Activated naive CD4-positive, alpha-beta T cell treated with anti-CD3 and anti-CD28 coated beads for 36 hours (primary cell): ENCODE results near the gene DBP. TPM values are rescaled to one million over a fixed set of nuclear protein-coding genes. Genes with fewer than 3 reads are reported as not detected.
"Not testable (repeated sequence)": the region's sequence is repeated elsewhere in the genome, so short reads cannot be mapped to it uniquely, and the experiment has no call there.

ENCODE experiments used
- CTCF ChIA-PET: fragments of 350-600 bp; sonication (Branson Sonifier 250); formaldehyde crosslinking; loops from one replicate; lab custom pipeline; 2021; ENCODE audit warnings: antibody characterized with exemption; lab: Charles Lee
- DNase-seq: peaks from one replicate; pipeline ENCODE4 v3.0.0-alpha.2; 2020
- H3K27ac Mint-ChIP-seq: one replicate; pipeline ENCODE4 v1.8.0; 2021; ENCODE audit warnings: mild to moderate bottlenecking, mixed read lengths
- H3K27me3 Mint-ChIP-seq: one replicate; pipeline ENCODE4 v1.8.0; 2021; ENCODE audit warnings: low read depth, mixed read lengths
- H3K36me3 Mint-ChIP-seq: one replicate; pipeline ENCODE4 v1.8.0; 2021; ENCODE audit warnings: low read depth, mixed read lengths
- H3K4me1 Mint-ChIP-seq: one replicate; pipeline ENCODE4 v1.8.0; 2021; ENCODE audit warnings: low read depth, mixed read lengths
- H3K4me3 Mint-ChIP-seq: one replicate; pipeline ENCODE4 v1.8.0; 2021; ENCODE audit warnings: mild to moderate bottlenecking, moderate library complexity, mixed read lengths
- H3K9me3 Mint-ChIP-seq: one replicate; pipeline ENCODE4 v1.8.0; 2021; ENCODE audit warnings: mixed read lengths
- intact Hi-C: fragments of 100-400 bp; cut with micrococcal nuclease; formaldehyde crosslinking; loops from one replicate; pipeline ENCODE4 v1.15.1; 2023
- total RNA-seq, 2 experiments: library from RNA; stranded (reverse); gene quantifications; one replicate each; pipeline ENCODE4 v1.2.3, GENCODE V29; 2021

The DBP gene
- total RNA-seq, 2 experiments from 2014 or later, result 7.8 to 9.7 TPM

DNA sequence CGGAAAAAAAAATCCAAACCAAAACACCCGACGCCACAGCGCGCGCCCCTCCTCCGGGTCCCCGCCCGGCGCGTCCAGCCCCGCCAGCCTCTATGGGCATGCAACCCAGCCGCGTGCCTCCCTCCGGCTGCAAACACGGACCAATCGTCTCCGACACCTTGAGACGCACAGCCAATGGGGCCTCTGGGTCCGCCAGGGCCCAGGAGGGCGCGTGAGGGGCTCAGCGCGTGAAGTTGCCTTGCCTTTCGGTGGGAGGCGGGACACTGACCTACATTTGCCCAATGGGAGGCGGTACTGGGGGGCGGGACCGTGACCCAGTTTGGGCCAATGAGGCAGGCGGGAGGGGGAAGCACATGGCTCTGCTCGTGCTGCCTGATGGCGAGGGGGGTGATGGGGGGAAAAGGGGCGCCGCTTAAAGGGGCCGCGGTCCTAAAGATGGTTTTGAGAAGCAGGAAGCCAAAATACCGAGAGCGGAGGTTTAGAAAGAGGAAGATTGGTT is 319 bp upstream of the DBP start:
- H3K4me3 Mint-ChIP-seq, result peak overlapping the region; percentile 82
- H3K4me1 Mint-ChIP-seq, result peaks cover 52% of the 10 kb centered on the region
- peak; percentile 98 for DNase-seq
- intact Hi-C loops, result loop anchor here (1.0 to 2.0 kb wide), 5 partner anchors 9 to 239 kb away; partner anchors contain the start of genes CA11, RPL18 and SPHK2
- H3K27me3 Mint-ChIP-seq, result no peaks in the 10 kb centered on the region
- peaks cover 4% of the 10 kb centered on the region for H3K36me3 Mint-ChIP-seq
- H3K27ac Mint-ChIP-seq, result peak overlapping the region; percentile 98
- CTCF ChIA-PET, result no interaction called here
- H3K9me3 Mint-ChIP-seq, result no peaks in the 10 kb centered on the region

DNA sequence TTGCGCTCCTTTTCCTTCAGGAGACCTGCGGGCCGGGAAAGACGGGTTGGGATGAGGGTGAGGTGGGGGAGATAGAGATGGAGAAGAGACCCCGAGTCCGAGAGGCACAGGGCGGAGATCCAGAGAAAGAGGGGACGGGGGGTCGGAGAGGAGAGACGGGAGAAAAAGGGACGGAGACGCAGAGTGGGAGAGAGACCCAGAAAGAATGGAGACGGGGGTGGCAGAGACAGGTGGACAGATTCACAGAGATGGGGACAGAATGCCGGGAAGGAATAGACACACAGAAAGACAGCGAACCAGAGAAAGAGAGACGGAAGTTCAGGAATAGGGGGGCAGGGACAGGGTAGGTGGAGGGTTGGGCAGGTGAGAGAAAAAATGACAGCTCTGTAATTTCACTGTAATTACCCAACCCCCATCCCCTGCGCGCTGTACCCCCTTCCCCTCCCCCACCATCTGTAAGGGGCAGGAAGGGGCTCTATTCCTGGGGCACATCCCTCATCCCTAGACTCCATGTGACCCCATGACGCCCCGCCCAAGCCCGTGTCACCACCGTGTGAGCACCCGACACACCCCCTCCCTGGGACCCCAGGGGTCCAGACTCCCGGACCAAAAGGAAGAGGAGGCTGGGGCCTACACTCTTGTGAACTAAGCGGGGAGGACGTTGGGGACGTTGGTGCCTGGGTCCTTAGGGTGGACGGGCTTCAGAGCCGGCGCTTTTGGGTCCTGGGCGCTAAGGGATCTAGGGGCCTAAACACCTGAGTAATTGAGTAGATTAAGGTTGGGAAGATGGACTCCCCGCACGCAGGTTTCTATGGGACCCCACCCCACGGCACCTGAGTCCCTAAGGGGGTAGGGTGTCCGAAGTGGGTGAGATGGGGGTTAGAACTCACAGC is 967 bp downstream of the DBP start:
- Mint-ChIP-seq H3K36me3 (peaks cover 4% of the 10 kb centered on the region), H3K4me3 (peak overlapping the region; percentile 82), H3K9me3 (no peaks in the 10 kb centered on the region), H3K4me1 (peaks cover 57% of the 10 kb centered on the region), H3K27ac (peak overlapping the region; percentile 82), H3K27me3 (no peaks in the 10 kb centered on the region)
- CTCF ChIA-PET, result no interaction called here
- DNase-seq, result no peak
- intact Hi-C loops, result loop anchor here (2.0 kb wide), 1 partner anchor 79 kb away; no protein-coding TSS in a partner anchor

DNA sequence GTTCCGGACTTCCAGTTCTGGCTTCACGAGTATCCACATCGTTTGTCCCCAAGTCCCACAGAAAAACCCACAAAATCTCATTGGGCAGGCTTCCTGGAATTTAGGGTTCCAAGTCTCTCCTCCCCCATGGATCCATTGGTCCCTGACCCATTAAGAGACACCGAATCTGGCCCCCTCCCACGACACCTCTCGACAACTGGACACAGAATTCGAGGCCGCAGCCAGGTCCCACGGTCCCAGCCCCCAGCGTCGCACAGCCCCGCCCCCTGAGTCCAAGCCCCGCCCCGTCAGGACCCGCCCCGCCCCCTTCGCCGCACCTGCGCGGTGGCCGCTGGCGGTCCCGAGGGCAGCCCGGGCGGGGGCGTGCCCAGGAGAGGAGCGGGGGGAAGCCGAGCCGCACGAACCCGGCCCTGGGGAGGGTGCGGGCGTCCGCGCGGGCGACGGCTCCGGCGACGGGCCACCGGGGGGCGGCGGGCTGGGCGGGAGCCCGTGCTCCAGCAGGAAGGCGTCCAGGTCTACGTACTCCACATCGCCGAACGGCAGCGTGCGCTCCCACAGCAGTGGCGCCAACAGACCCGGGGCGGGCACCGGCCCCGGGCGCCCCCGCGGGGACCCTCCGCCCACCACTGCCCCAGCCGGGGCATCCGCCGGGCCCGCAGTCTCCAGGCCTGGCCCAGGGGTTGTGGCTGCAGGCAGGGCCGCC is 1.8 kb downstream of the DBP start:
- intact Hi-C loops, result no loop called here
- Mint-ChIP-seq H3K9me3 (no peaks in the 10 kb centered on the region), H3K27ac (peak overlapping the region; percentile 93), H3K4me3 (peak overlapping the region; percentile 82), H3K36me3 (peaks cover 4% of the 10 kb centered on the region), H3K27me3 (no peaks in the 10 kb centered on the region), H3K4me1 (peaks cover 59% of the 10 kb centered on the region)
- DNase-seq, result peak; percentile 69
- CTCF ChIA-PET, result no interaction called here

DNA sequence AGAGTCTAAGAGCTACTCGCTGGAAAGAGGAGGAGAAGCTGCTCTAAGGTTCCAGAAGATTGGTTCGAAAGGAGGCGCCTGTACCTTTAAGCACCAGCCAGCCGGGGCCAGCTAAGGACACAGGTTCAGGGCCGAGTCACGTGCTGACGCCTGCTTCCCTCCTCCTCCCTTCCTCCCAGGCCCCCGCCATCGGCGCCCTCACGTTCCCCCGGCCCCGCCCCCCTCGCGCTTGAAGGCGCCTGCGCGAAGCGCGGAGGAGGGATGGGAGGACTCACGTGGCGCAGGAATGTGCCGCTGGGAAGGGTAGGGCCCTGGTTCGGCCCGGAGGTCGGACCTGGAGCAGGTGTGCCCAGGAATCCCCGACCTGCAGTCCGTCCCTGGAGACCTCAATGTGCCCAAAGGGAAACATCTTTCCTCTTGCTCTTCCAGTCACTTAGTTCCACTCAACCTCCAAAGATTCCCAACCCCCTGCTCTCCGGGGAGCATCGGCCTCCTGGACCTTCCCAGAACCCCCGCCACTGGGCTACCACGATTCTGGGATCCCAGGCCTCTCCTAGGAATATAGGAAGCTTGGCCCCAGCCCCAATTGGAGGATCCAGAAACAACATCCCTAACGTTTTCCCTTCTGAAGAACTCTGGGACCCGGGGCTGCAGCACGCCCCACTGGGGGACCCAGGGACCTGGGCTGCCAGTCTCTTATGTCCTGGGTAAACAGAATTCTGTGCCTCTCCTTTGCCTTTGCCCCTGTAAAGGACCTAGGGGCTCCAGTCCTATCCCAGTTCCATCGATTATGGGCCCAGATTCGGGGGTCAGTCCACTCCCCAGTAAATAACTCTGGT is 2.5 kb downstream of the DBP start:
- CTCF ChIA-PET, result interaction anchor here (0.5 to 0.8 kb wide), 5 partner anchors 11 to 1928 kb away, joined by 3 to 4 read pairs (median 3); no protein-coding TSS in a partner anchor
- H3K27ac Mint-ChIP-seq, result peak overlapping the region; percentile 93
- intact Hi-C loops, result no loop called here
- H3K4me3 Mint-ChIP-seq, result peak overlapping the region; percentile 80
- H3K9me3 Mint-ChIP-seq, result no peaks in the 10 kb centered on the region
- H3K4me1 Mint-ChIP-seq, result peaks cover 58% of the 10 kb centered on the region
- peaks cover 4% of the 10 kb centered on the region for H3K36me3 Mint-ChIP-seq
- peak; percentile 97 for DNase-seq
- H3K27me3 Mint-ChIP-seq, result no peaks in the 10 kb centered on the region

DNA sequence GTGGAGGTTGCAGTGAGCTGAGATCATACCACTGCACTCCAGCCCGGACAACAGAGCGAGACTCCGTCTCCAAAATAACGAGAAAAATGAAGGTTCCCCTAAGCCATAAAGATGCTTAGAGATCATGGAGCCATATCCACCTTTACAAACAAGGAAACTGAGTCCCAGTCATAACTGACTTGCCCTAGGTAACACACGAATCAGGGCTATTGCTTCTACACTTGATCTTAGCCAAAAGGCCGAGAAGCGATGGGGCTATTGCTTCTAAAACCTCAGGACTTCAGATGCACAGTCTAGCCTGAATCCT is 3.2 kb downstream of the DBP start:
- Mint-ChIP-seq H3K4me3 (peak overlapping the region; percentile 80), H3K4me1 (peaks cover 53% of the 10 kb centered on the region), H3K27me3 (no peaks in the 10 kb centered on the region), H3K9me3 (no peaks in the 10 kb centered on the region), H3K27ac (peak overlapping the region; percentile 93), H3K36me3 (peaks cover 4% of the 10 kb centered on the region)
- DNase-seq, result no peak
- CTCF ChIA-PET, result interaction anchor here (0.5 to 0.8 kb wide), 5 partner anchors 11 to 1927 kb away, joined by 3 to 4 read pairs (median 3); no protein-coding TSS in a partner anchor
- intact Hi-C loops, result no loop called here

DNA sequence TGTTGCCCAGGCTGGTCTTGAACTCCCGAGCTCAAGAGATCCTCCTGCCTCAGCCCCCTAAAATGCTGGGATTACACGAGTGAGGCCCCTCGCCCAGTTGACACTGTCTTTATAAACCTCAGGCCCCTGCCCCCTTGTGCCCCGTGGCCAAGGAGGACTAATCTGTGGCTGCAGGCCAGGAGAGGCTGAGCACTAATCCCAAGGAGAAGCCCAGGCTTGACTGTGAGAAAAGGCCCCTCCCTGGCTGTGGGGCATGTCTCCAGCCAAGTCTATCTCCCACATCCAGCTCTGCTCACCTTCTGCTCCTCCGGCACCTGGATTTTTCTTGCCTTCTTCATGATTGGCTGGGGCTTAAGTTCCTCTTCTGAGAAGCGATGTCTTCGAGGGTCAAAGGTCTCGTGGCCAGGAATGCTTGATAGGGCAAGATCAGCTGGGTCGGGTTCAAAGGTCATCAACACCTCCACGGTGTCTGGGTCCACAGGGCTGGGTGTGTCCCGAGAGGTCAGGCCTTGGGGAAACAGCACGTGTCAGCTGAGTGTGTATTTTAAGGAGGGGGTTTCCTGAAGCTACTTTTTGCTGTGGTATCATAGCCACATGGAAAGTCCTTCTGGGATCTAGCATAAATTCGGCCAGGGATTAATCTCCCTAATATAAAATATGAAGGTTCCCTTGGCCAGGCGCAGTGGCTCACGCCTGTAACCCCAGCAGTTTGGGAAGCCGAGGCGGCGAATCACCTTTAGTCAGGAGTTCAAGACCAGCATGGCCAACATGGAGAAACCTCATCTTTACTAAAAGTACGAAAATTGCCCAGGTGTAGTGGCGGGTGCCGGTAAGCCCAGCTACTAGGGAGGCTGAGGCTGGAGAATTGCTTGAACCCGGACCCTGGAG is 3.8 kb downstream of the DBP start:
- Mint-ChIP-seq H3K27me3 (no peaks in the 10 kb centered on the region), H3K36me3 (peaks cover 3% of the 10 kb centered on the region), H3K4me3 (peak overlapping the region; percentile 80), H3K4me1 (peaks cover 49% of the 10 kb centered on the region), H3K27ac (peak overlapping the region; percentile 93), H3K9me3 (no peaks in the 10 kb centered on the region)
- intact Hi-C loops, result no loop called here
- no peak for DNase-seq
- CTCF ChIA-PET, result interaction anchor here (0.5 to 0.8 kb wide), 4 partner anchors 12 to 968 kb away, joined by 3 to 4 read pairs (median 3); no protein-coding TSS in a partner anchor

DNA sequence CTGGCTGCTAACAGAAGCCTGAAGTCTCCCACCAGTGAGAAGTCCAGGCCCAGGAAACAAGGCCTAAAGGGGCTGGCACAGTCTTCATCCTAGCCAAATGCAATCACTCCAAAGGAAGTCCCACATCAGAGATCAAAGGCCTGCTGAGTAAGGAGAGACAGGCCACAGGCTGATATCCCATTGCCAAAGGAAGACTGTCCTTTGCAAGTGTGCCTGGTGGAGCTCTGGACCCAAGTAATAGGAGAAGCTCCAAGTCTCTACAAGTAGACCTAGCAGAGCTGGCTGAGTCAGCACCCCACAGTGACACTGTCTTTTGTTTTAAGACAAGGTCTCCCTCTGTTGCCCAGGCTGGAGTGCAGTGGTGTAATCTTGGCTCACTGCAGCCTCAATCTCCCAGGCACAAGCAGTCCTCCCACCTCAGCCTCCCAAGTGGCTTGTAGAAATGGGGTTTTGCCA is 4.5 kb downstream of the DBP start:
- H3K27ac Mint-ChIP-seq, result peak overlapping the region; percentile 93
- H3K9me3 Mint-ChIP-seq, result no peaks in the 10 kb centered on the region
- H3K36me3 Mint-ChIP-seq, result peaks cover 2% of the 10 kb centered on the region
- peak; percentile 45 for DNase-seq
- CTCF ChIA-PET, result interaction anchor here (0.8 kb wide), 1 partner anchor 106 kb away, joined by 3 read pairs; no protein-coding TSS in a partner anchor
- H3K27me3 Mint-ChIP-seq, result no peaks in the 10 kb centered on the region
- H3K4me3 Mint-ChIP-seq, result no peak overlapping the region
- peaks cover 43% of the 10 kb centered on the region for H3K4me1 Mint-ChIP-seq
- intact Hi-C loops, result no loop called here

DNA sequence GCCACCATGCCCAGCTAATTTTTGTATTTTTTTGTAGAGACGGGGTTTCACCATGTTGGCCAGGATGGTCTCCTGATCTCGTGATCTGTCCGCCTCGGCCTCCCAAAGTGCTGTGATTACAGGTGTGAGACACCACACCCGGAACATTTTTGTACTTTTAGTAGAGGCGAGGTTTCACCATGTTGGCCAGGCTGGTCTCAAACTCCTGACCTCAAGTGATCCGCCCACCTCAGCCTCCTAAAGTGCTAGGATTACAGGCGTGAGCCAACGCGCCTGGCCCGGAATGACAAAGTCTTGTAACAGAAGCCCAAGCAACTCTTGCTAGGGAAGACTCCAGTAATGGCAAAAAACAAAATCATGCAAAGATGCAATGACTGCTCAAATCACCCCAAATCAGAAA is 4.9 kb downstream of the DBP start:
- H3K36me3 Mint-ChIP-seq, intact Hi-C loops, H3K27me3 Mint-ChIP-seq, H3K9me3 Mint-ChIP-seq, H3K4me3 Mint-ChIP-seq, DNase-seq: not testable (repeated sequence)
- H3K27ac Mint-ChIP-seq, result peak overlapping the region; percentile 93
- H3K4me1 Mint-ChIP-seq, result peaks cover 40% of the 10 kb centered on the region
- CTCF ChIA-PET, result interaction anchor here (0.8 kb wide), 1 partner anchor 107 kb away, joined by 3 read pairs; no protein-coding TSS in a partner anchor

DNA sequence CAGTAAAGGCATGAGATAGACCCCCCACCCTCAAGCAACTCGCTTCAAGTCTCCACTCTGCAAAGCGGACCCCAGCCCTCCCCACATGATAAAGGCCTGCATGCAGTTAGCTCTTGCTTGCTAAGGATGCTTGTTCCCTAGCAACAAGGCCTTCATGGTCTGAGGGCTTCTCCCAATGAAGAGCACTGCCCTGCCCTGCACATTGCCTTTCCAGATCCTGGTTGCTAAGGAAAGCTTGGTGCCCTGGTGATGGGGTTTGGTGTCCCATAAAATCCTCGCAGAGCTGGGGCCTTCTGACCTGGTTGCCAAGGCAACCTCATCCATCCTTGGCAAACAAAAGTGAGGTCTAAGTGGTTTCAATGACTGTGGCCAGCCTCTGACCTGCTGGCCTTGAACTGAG is 6.0 kb downstream of the DBP start:
- no peak overlapping the region for H3K4me3 Mint-ChIP-seq
- H3K9me3 Mint-ChIP-seq, result no peaks in the 10 kb centered on the region
- DNase-seq, result no peak
- H3K27ac Mint-ChIP-seq, result no peak overlapping the region
- H3K27me3 Mint-ChIP-seq, result no peaks in the 10 kb centered on the region
- peaks cover 43% of the 10 kb centered on the region for H3K4me1 Mint-ChIP-seq
- peaks cover 2% of the 10 kb centered on the region for H3K36me3 Mint-ChIP-seq
- CTCF ChIA-PET, result no interaction called here
- intact Hi-C loops, result no loop called here

DNA sequence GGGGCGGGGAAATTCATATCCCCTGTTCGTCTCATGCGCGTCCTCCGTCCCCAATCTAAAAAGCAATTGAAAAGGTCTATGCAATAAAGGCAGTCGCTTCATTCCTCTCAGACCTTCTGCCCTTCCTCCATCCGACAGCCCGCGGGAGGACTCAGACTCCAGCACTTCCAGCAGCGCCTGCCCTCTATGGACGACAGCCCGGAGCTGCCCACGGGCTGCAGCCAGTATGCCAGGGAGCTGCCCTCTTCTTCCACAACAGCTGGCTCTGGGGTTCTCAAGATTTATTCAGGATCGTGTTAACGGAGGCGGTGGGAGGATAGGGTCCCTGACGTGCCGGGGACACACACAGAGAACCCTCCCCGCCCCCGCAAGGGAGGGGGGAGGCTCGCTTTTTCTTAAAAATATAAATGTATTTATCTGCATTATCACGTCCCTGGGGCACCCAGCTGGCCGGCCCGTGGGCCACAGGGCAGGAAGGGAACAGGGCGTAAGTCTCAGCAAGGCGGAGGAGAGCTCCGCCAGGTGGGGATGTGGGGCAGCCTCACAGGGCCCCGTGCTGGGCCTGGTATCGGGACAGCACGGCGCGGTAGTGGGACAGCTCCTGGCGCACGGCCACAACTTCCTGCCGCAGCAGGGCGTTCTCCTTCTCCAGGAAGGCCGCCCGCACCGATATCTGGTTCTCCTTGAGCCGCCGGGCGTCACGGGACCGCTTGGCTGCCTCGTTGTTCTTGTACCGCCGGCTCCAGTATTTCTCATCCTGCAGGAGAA is 6.7 kb downstream of the DBP start:
- Mint-ChIP-seq H3K27me3 (no peaks in the 10 kb centered on the region), H3K4me1 (peaks cover 41% of the 10 kb centered on the region), H3K36me3 (peaks cover 2% of the 10 kb centered on the region), H3K9me3 (no peaks in the 10 kb centered on the region), H3K4me3 (no peak overlapping the region), H3K27ac (peak overlapping the region; percentile 61)
- intact Hi-C loops, result no loop called here
- CTCF ChIA-PET, result no interaction called here
- no peak for DNase-seq
